SIG-M5 treated with dmso at 0.1 percent for 504 hours (cell line): Measurements from ENCODE around the gene GALR3.

Experiments used
- DNase-seq: peaks from one replicate; lab custom pipeline; 2025; ENCODE audit not compliant: unreplicated experiment; lab: John Stamatoyannopoulos, UW

The GALR3 gene

GRCh38 chr22:37822079-37822833, 926 bp upstream of the GALR3 start:
- no peak for DNase-seq

- DNase-seq = no peak
These were observed 1.8 kb downstream of the GALR3 start for GRCh38 chr22:37824674-37825641.

- no peak for DNase-seq
These were observed 3.9 kb downstream of the GALR3 start for GRCh38 chr22:37827056-37827455.

- no peak for DNase-seq
These were observed 7.1 kb downstream of the GALR3 start for GRCh38 chr22:37830093-37830842.

- DNase-seq = no peak
These were observed 8.3 kb downstream of the GALR3 start for GRCh38 chr22:37831472-37831871.

- DNase-seq = no peak
These were observed 9.1 kb downstream of the GALR3 start for GRCh38 chr22:37832022-37832857.

GRCh38 chr22:37842015-37842793, 19.0 kb downstream of the GALR3 start:
- no peak for DNase-seq

- no peak for DNase-seq
These were observed 20.5 kb downstream of the GALR3 start for GRCh38 chr22:37843741-37844089.

- DNase-seq = no peak
These were observed 21.7 kb downstream of the GALR3 start for GRCh38 chr22:37844904-37845329.

- no peak for DNase-seq
These were observed 23.3 kb downstream of the GALR3 start for GRCh38 chr22:37846433-37846832.

GRCh38 chr22:37848587-37849088, 25.5 kb downstream of the GALR3 start:
- DNase-seq = peak; percentile 28

- peak; percentile 77 for DNase-seq
These were observed 26.0 kb downstream of the GALR3 start, which contains the start of gene EIF3L for GRCh38 chr22:37849089-37849751. Gene EIF3L (plus strand): TSS chr22:37849419. CDS start chr22:37849450, 31 bp downstream.

- DNase-seq = no peak
These were observed 27.6 kb downstream of the GALR3 start for GRCh38 chr22:37850801-37851200.

GRCh38 chr22:37852418-37852817, 29.2 kb downstream of the GALR3 start:
- no peak for DNase-seq

GRCh38 chr22:37854946-37855345, 31.8 kb downstream of the GALR3 start:
- DNase-seq = no peak

GRCh38 chr22:37855462-37855861, 32.3 kb downstream of the GALR3 start:
- DNase-seq = no peak

GRCh38 chr22:37860796-37861421, 37.7 kb downstream of the GALR3 start:
- DNase-seq = no peak

GRCh38 chr22:37862570-37863325, 39.6 kb downstream of the GALR3 start:
- DNase-seq = no peak
